GM23338 (cell line): ENCODE results near the gene NNT. TPM values are rescaled to one million over a fixed set of nuclear protein-coding genes. Genes with fewer than 3 reads are reported as not detected.

Experiments
- ATAC-seq: fragments of 200-7000 bp; cut with Tn5 transposase; 3 replicates; pipeline ENCODE4 v1.9.1; 2020
- DNase-seq: peaks from one replicate; pipeline ENCODE4 v3.0.0-alpha.2; 2015; ENCODE audit warnings: low spot score
- H2AFZ ChIP-seq: fragments of 200-600 bp; sonication (generic); 2 replicates; pipeline ENCODE4 v1.8.0; 2016; ENCODE audit warnings: antibody characterized with exemption, mild to moderate bottlenecking, moderate library complexity
- H3F3A ChIP-seq: fragments of 200-600 bp; sonication (generic); replicated peaks from 2 replicates; pipeline ENCODE4 v1.8.0; 2017; ENCODE audit warnings: antibody characterized with exemption, mixed run types, low read depth
- H3K27ac ChIP-seq: fragments of 200-600 bp; sonication (generic); 2 replicates; pipeline ENCODE4 v1.6.1; 2016; ENCODE audit warnings: low read depth
- H3K27me3 ChIP-seq: fragments of 200-600 bp; sonication (generic); 2 replicates; pipeline ENCODE4 v1.8.0; 2016; ENCODE audit warnings: mild to moderate bottlenecking, mixed run types, moderate library complexity; ENCODE audit not compliant: insufficient read depth
- H3K36me3 ChIP-seq: fragments of 200-600 bp; sonication (generic); 2 replicates; pipeline ENCODE4 v1.8.0; 2016; ENCODE audit warnings: mild to moderate bottlenecking; ENCODE audit not compliant: insufficient read depth
- H3K4me1 ChIP-seq: fragments of 200-600 bp; sonication (generic); 2 replicates; pipeline ENCODE4 v1.8.0; 2016; ENCODE audit warnings: mild to moderate bottlenecking, moderate library complexity; ENCODE audit not compliant: insufficient read depth
- H3K4me2 ChIP-seq: fragments of 200-600 bp; sonication (generic); 2 replicates; pipeline ENCODE4 v1.7.1; 2017; ENCODE audit warnings: mixed run types
- H3K4me3 ChIP-seq: fragments of 200-600 bp; sonication (generic); 2 replicates; pipeline ENCODE4 v1.6.1; 2016; ENCODE audit warnings: mixed run types
- H3K79me2 ChIP-seq: fragments of 200-600 bp; sonication (generic); replicated peaks from 2 replicates; pipeline ENCODE4 v1.8.0; 2017; ENCODE audit warnings: mild to moderate bottlenecking; ENCODE audit not compliant: insufficient read depth
- H3K9me2 ChIP-seq: fragments of 200-600 bp; sonication (generic); 2 replicates; pipeline ENCODE4 v1.8.0; 2017; ENCODE audit not compliant: insufficient read depth
- H4K20me1 ChIP-seq: fragments of 200-600 bp; sonication (generic); replicated peaks from 2 replicates; pipeline ENCODE4 v1.8.0; 2017; ENCODE audit warnings: mild to moderate bottlenecking; ENCODE audit not compliant: insufficient read depth
- H3K27ac Mint-ChIP-seq: 2 replicates; pipeline ENCODE4 v1.8.0; 2020; ENCODE audit warnings: inconsistent platforms, mild to moderate bottlenecking, moderate library complexity, mixed read lengths
- H3K27me3 Mint-ChIP-seq: 3 replicates; pipeline ENCODE4 v1.8.0; 2022; ENCODE audit warnings: low read depth, mild to moderate bottlenecking, moderate library complexity, mixed read lengths, inconsistent platforms; ENCODE audit not compliant: insufficient read depth, poor library complexity
- H3K36me3 Mint-ChIP-seq: 3 replicates; pipeline ENCODE4 v1.8.0; 2021; ENCODE audit warnings: low read depth, mild to moderate bottlenecking, inconsistent platforms, moderate library complexity, mixed read lengths
- H3K4me1 Mint-ChIP-seq: 3 replicates; pipeline ENCODE4 v1.8.0; 2020; ENCODE audit warnings: mild to moderate bottlenecking, inconsistent platforms, mixed read lengths
- H3K4me3 Mint-ChIP-seq: 3 replicates; pipeline ENCODE4 v1.8.0; 2021; ENCODE audit warnings: moderate library complexity, mild to moderate bottlenecking, inconsistent platforms, mixed read lengths
- H3K9me3 Mint-ChIP-seq: 3 replicates; pipeline ENCODE4 v1.8.0; 2020; ENCODE audit warnings: moderate library complexity, mild to moderate bottlenecking, inconsistent platforms, mixed read lengths
- CREB1 ChIP-seq: fragments of 250-450 bp; sonication (Bioruptor Pico); IDR thresholded peaks from 2 replicates; pipeline ENCODE4 v1.5.0; 2020; ENCODE audit warnings: low read depth, mild to moderate bottlenecking, moderate library complexity
- CTCF ChIP-seq, 2 experiments: fragments of 200-600 bp in 1 of 2; sonication (generic) in 1 of 2; conservative IDR thresholded peaks; 2 replicates each; pipeline versions ENCODE4 v1.5.1 to v1.6.1; 2016 to 2017; ENCODE audit warnings: antibody characterized with exemption in 2 of 2, low read depth in 2 of 2, mild to moderate bottlenecking in 2 of 2, moderate library complexity in 1 of 2
- ETS1 ChIP-seq: IDR thresholded peaks from 2 replicates; pipeline ENCODE4 v1.6.1; 2016; ENCODE audit warnings: antibody characterized with exemption
- NANOG ChIP-seq: IDR thresholded peaks from 2 replicates; pipeline ENCODE4 v1.6.1; 2016; ENCODE audit warnings: antibody characterized with exemption, borderline replicate concordance
- REST ChIP-seq: IDR thresholded peaks from one replicate; pipeline ENCODE4 v1.6.1; 2018; ENCODE audit warnings: antibody characterized with exemption; ENCODE audit not compliant: unreplicated experiment
- ZNF114 ChIP-seq: fragments of 250-450 bp; sonication (Bioruptor Pico); IDR thresholded peaks from 2 replicates; pipeline ENCODE4 v1.5.0; 2020; ENCODE audit warnings: mild to moderate bottlenecking, moderate library complexity
- ZNF462 ChIP-seq: fragments of 250-450 bp; sonication (Bioruptor Pico); IDR thresholded peaks from 2 replicates; pipeline ENCODE4 v1.5.0; 2020; ENCODE audit warnings: mild to moderate bottlenecking, moderate library complexity
- polyA plus RNA-seq: library from polyadenylated mRNA; unstranded; fragments of >200 nt; fragmentation: Nextera tagmentation; extraction: Ambion mirVana; gene quantifications from 2 replicates; pipeline ENCODE4 v1.2.1, GENCODE V29; 2016
- total RNA-seq: library from RNA; depleted of rRNA; stranded (reverse); fragments of >200 nt; shearing (Covaris generic); gene quantifications from 2 replicates; pipeline ENCODE4 v1.2.3, GENCODE V29; 2014

The NNT gene
- total and polyA plus RNA-seq, 2 experiments from 2014 or later = 10.8 to 15.9 TPM

DNA sequence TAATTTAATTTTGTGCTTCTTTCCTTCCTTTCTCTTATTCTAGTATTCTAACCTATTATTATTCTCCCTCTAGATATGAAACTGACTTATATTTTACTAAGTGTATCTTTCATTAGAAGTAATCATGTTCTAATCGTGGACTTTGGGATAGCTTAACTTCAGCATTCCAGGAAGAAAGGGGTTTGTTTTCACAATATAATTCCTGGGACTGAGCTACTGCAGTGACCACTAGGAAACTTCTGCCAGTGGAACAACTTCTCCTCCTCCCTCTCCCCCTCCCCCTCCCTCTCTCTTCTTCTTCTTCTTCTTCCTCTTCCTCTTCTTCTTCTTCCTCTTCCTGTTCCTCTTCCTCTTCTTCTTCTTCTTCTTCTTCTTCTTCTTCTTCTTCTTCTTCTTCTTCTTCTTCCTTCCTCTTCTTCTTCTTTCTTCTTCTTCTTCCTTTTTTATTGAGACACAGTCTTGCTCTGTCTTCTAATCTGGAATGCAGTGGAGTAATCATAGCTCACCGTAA, 127.9 kb downstream of the NNT start:
- Mint-ChIP-seq H3K27ac (no peak overlapping the region), H3K36me3 (no peaks in the 10 kb centered on the region), H3K27me3 (no peaks in the 10 kb centered on the region), H3K4me1 (peaks cover 3% of the 10 kb centered on the region; the same call in 1 of the 3 replicates), H3K4me3 (no peak overlapping the region), H3K9me3 (no peaks in the 10 kb centered on the region)
- no peak overlapping the region for H3K4me2 ChIP-seq
- H3K27ac ChIP-seq = no peak overlapping the region
- TF ChIP-seq ZNF114 (CRISPR knock-in tag) (no peak), ETS1 (no peak), REST (no peak), ZNF462 (no peak), CTCF (conservative IDR thresholded peaks at IDR 0.05; ENCODE audit: low read depth in 2 of 2) (no peak), NANOG (no peak), CREB1 (CRISPR knock-in tag) (no peak)
- no peak overlapping the region for H2AFZ ChIP-seq
- no peak for ATAC-seq
- H3K4me3 ChIP-seq = no peak overlapping the region
- no peaks in the 10 kb centered on the region for H3K4me1 ChIP-seq
- no peaks in the 10 kb centered on the region for H3K79me2 ChIP-seq
- H3K36me3 ChIP-seq = no peaks in the 10 kb centered on the region
- H3F3A ChIP-seq = no peaks in the 10 kb centered on the region
- DNase-seq = no peak
- peaks cover 2% of the 10 kb centered on the region; the same call in 1 of the 2 replicates for H3K9me2 ChIP-seq
- H3K27me3 ChIP-seq = no peaks in the 10 kb centered on the region
- H4K20me1 ChIP-seq = no peaks in the 10 kb centered on the region
